Body of pancreas (tissue), 4 donors: ENCODE measurements around the gene APCDD1L.

Experiments used
- CTCF ChIP-seq, 7 experiments: fragments of 450-650 bp in 4 of 7; fragments of 200-600 bp in 3 of 7; sonication (generic) in 3 of 7; IDR thresholded peaks; one replicate each; pipeline ENCODE4 v1.5.1; 2016 to 2019; ENCODE audit warnings: antibody characterized with exemption in 7 of 7
- POLR2A ChIP-seq, 3 donors: fragments of 450-650 bp; IDR thresholded peaks; one replicate each; pipeline ENCODE4 v1.6.1; 2016; ENCODE audit warnings: antibody characterized with exemption in 3 of 3, mild to moderate bottlenecking in 2 of 3

- no peak for TF ChIP-seq CTCF (IDR thresholded peaks at IDR 0.05)
- TF ChIP-seq POLR2A (IDR thresholded peaks at IDR 0.05) = no peak
Measured at GRCh38 chr20:58453391-58453790, 61.8 kb downstream of the APCDD1L start.
